IMR-90 (cell line): ENCODE measurements around the gene AXIN1. TPM values are rescaled to one million over a fixed set of nuclear protein-coding genes. Genes with fewer than 3 reads are reported as not detected.

Experiments
- ATAC-seq: fragments of 200-7000 bp; cut with Tn5 transposase; 2 replicates; pipeline ENCODE4 v1.9.1; 2020; ENCODE audit warnings: low read depth, mild to moderate bottlenecking, moderate library complexity
- BruUV-seq: library from RNA; stranded (reverse); fragments of 400-500 nt; replicated peaks from 2 replicates; lab custom pipeline; 2021; lab: Mats Ljungman, UMichigan
- CTCF ChIA-PET: fragments of 300-600 bp; formaldehyde crosslinking; extraction: SDS; loops from one replicate; lab custom pipeline; 2021; ENCODE audit warnings: antibody characterized with exemption; lab: Yijun Ruan, JAX
- POLR2A ChIA-PET: fragments of 300-600 bp; sonication (Branson Sonifier 250); formaldehyde crosslinking; loops from one replicate; lab custom pipeline; 2022; ENCODE audit warnings: antibody characterized with exemption; ENCODE audit not compliant: unreplicated experiment; lab: Charles Lee
- DNase-seq: peaks from one replicate; pipeline ENCODE4 v3.0.0; 2013
- H2AFZ ChIP-seq: replicated peaks from 2 replicates; pipeline ENCODE3; 2013; ENCODE audit warnings: low read length, mild to moderate bottlenecking; ENCODE audit not compliant: poor library complexity
- H2AK5ac ChIP-seq: 2 replicates; pipeline ENCODE4 v1.6.1; 2013; ENCODE audit warnings: low read depth, low read length, inconsistent platforms
- H2AK9ac ChIP-seq: replicated peaks from 2 replicates; pipeline ENCODE3; 2013; ENCODE audit warnings: mild to moderate bottlenecking, low read depth, low read length, moderate library complexity; ENCODE audit not compliant: poor library complexity
- H2BK120ac ChIP-seq: 2 replicates; pipeline ENCODE4 v1.6.1; 2013; ENCODE audit warnings: low read depth, low read length, inconsistent platforms
- H2BK15ac ChIP-seq: 3 replicates; pipeline ENCODE4 v1.6.1; 2013; ENCODE audit warnings: low read depth, low read length, inconsistent platforms
- H2BK20ac ChIP-seq: 2 replicates; pipeline ENCODE4 v1.6.1; 2013; ENCODE audit warnings: low read depth, mild to moderate bottlenecking, inconsistent platforms, low read length, moderate library complexity
- H2BK5ac ChIP-seq: 2 replicates; pipeline ENCODE4 v1.6.1; 2013; ENCODE audit warnings: mild to moderate bottlenecking, low read depth, low read length, inconsistent platforms; ENCODE audit not compliant: poor library complexity, severe bottlenecking
- H3K14ac ChIP-seq: replicated peaks from 2 replicates; pipeline ENCODE4 v1.6.1; 2013; ENCODE audit warnings: low read depth, low read length, inconsistent platforms
- H3K18ac ChIP-seq: 2 replicates; pipeline ENCODE4 v1.6.1; 2013; ENCODE audit warnings: low read depth, low read length, control low read depth
- H3K23ac ChIP-seq: 2 replicates; pipeline ENCODE4 v1.6.1; 2013; ENCODE audit warnings: low read depth, low read length, inconsistent platforms
- H3K27ac ChIP-seq: 2 replicates; pipeline ENCODE4 v1.5.1; 2013; ENCODE audit warnings: mild to moderate bottlenecking, control low read depth, low read length; ENCODE audit not compliant: insufficient read depth
- H3K27me3 ChIP-seq: 2 replicates; pipeline ENCODE4 v1.6.1; 2013; ENCODE audit warnings: low read length; ENCODE audit not compliant: control insufficient read depth, insufficient read depth
- H3K36me3 ChIP-seq: 2 replicates; pipeline ENCODE4 v1.6.1; 2013; ENCODE audit warnings: low read length, mixed read lengths; ENCODE audit not compliant: control insufficient read depth, insufficient read depth
- H3K4ac ChIP-seq: 2 replicates; pipeline ENCODE4 v1.6.1; 2013; ENCODE audit warnings: low read depth, low read length, inconsistent platforms
- H3K4me1 ChIP-seq: 2 replicates; pipeline ENCODE4 v1.6.1; 2013; ENCODE audit warnings: low read length, mixed read lengths; ENCODE audit not compliant: control insufficient read depth, insufficient read depth
- H3K4me2 ChIP-seq: 2 replicates; pipeline ENCODE4 v1.6.1; 2013; ENCODE audit warnings: low read depth, mild to moderate bottlenecking, control low read depth, low read length, moderate library complexity
- H3K4me3 ChIP-seq: 2 replicates; pipeline ENCODE4 v1.5.1; 2013; ENCODE audit warnings: low read depth, mild to moderate bottlenecking, control low read depth, low read length, moderate library complexity; ENCODE audit not compliant: insufficient read depth
- H3K56ac ChIP-seq: 2 replicates; pipeline ENCODE4 v1.6.1; 2013; ENCODE audit warnings: low read length, inconsistent platforms; ENCODE audit not compliant: insufficient read depth; ENCODE audit errors: extremely low read depth
- H3K79me1 ChIP-seq, 2 experiments: 2 replicates each; pipeline ENCODE4 v1.6.1; 2013; ENCODE audit warnings: low read length in 2 of 2, inconsistent platforms in 1 of 2, low read depth in 1 of 2
- H3K9ac ChIP-seq: 2 replicates; pipeline ENCODE4 v1.6.1; 2013; ENCODE audit warnings: low read depth, low read length, control low read depth
- H3K9me1 ChIP-seq: 2 replicates; pipeline ENCODE4 v1.6.1; 2013; ENCODE audit warnings: low read length, inconsistent platforms; ENCODE audit not compliant: insufficient read depth
- H3K9me3 ChIP-seq: 2 replicates; pipeline ENCODE4 v1.6.1; 2013; ENCODE audit warnings: low read length; ENCODE audit not compliant: control insufficient read depth, insufficient read depth
- H4K20me1 ChIP-seq: 2 replicates; pipeline ENCODE4 v1.6.1; 2013; ENCODE audit warnings: low read length, inconsistent platforms; ENCODE audit not compliant: insufficient read depth
- H4K5ac ChIP-seq: 2 replicates; pipeline ENCODE4 v1.6.1; 2013; ENCODE audit warnings: mild to moderate bottlenecking, low read depth, low read length, control low read depth
- H4K8ac ChIP-seq, 2 experiments: 2 replicates each; pipeline ENCODE4 v1.6.1; 2013; ENCODE audit warnings: low read depth in 2 of 2, low read length in 2 of 2, control low read depth in 1 of 2, inconsistent platforms in 1 of 2
- H4K91ac ChIP-seq: 2 replicates; pipeline ENCODE4 v1.6.1; 2013; ENCODE audit warnings: low read depth, low read length, inconsistent platforms; ENCODE audit not compliant: insufficient read depth
- CEBPB ChIP-seq: IDR thresholded peaks from 2 replicates; pipeline ENCODE4 v1.6.1; 2012; ENCODE audit warnings: low read depth, low read length, improper control_type of control experiment
- FOS ChIP-seq: fragments of 150-350 bp; IDR thresholded peaks from 2 replicates; pipeline ENCODE4 v1.6.1; 2016; ENCODE audit warnings: low read depth, low read length
- MAFK ChIP-seq: IDR thresholded peaks from 2 replicates; pipeline ENCODE4 v1.6.1; 2012; ENCODE audit warnings: low read depth, low read length, improper control_type of control experiment
- MAZ ChIP-seq: IDR thresholded peaks from 2 replicates; pipeline ENCODE4 v1.6.1; 2012; ENCODE audit warnings: low read depth, mild to moderate bottlenecking, low read length, improper control_type of control experiment, moderate library complexity, borderline replicate concordance
- MXI1 ChIP-seq: IDR thresholded peaks from 2 replicates; pipeline ENCODE4 v1.6.1; 2012; ENCODE audit warnings: low read depth, mild to moderate bottlenecking, low read length, moderate library complexity, borderline replicate concordance
- POLR2A ChIP-seq: IDR thresholded peaks from 2 replicates; pipeline ENCODE4 v1.6.1; 2012; ENCODE audit warnings: mild to moderate bottlenecking, low read depth, low read length
- RFX5 ChIP-seq: IDR thresholded peaks from 2 replicates; pipeline ENCODE4 v1.8.0; 2012; ENCODE audit warnings: low read depth, mild to moderate bottlenecking, low read length, moderate library complexity
- WGBS, 2 experiments: methylation state at CpG; one replicate each; pipeline versions ENCODE4 v1.1.5 to v1.1.7; 2013; ENCODE audit warnings: missing lambda C conversion rate in 2 of 2; ENCODE audit not compliant: insufficient read length in 1 of 2; ENCODE audit errors: extremely low coverage in 2 of 2; 5-methylcytosine and 5-hydroxymethylcytosine counted together
- dilution Hi-C: fragments of 300-500 bp; cut with HindIII; formaldehyde crosslinking; loops from one replicate; pipeline ENCODE4 v1.14.3; 2018; ENCODE audit warnings: low sequenced_read_pairs; ENCODE audit not compliant: unreplicated experiment
- in situ Hi-C: fragments of 300-500 bp; cut with MboI; formaldehyde crosslinking; loops from 3 replicates; pipeline ENCODE4 v1.14.3; 2019; ENCODE audit warnings: low sequenced_read_pairs, inconsistent platforms, mixed read lengths
- intact Hi-C: fragments of 100-400 bp; cut with micrococcal nuclease; formaldehyde crosslinking; loops from 2 replicates; pipeline ENCODE4 v1.10.0; 2022
- polyA plus RNA-seq, 3 experiments: library from polyadenylated mRNA; depleted of rRNA; stranded (reverse); fragments of >200 nt; gene quantifications; 2 replicates each; pipeline ENCODE4 v1.2.3, GENCODE V29; 2012; ENCODE audit warnings: low replicate concordance in 1 of 3
- total RNA-seq: library from RNA; depleted of rRNA; stranded (reverse); fragments of >200 nt; gene quantifications from 2 replicates; pipeline ENCODE4 v1.2.3, GENCODE V29; 2012
- TF ChIP-seq, protein P1 (sequence below): fragments of 150-350 bp; IDR thresholded peaks from 2 replicates; pipeline ENCODE4 v1.6.1; 2017; ENCODE audit warnings: mild to moderate bottlenecking, antibody characterized with exemption, low read length, low read depth
- TF ChIP-seq, protein P2 (sequence below): fragments of 150-350 bp; IDR thresholded peaks from 2 replicates; pipeline ENCODE4 v1.6.1; 2016; ENCODE audit warnings: low read depth, mild to moderate bottlenecking, low read length, moderate library complexity, borderline replicate concordance

AXIN1 gene
- total and polyA plus RNA-seq, 2 of the 4 experiments (the other 2 are of a cell fraction) = 10.9 to 14.2 TPM

DNA sequence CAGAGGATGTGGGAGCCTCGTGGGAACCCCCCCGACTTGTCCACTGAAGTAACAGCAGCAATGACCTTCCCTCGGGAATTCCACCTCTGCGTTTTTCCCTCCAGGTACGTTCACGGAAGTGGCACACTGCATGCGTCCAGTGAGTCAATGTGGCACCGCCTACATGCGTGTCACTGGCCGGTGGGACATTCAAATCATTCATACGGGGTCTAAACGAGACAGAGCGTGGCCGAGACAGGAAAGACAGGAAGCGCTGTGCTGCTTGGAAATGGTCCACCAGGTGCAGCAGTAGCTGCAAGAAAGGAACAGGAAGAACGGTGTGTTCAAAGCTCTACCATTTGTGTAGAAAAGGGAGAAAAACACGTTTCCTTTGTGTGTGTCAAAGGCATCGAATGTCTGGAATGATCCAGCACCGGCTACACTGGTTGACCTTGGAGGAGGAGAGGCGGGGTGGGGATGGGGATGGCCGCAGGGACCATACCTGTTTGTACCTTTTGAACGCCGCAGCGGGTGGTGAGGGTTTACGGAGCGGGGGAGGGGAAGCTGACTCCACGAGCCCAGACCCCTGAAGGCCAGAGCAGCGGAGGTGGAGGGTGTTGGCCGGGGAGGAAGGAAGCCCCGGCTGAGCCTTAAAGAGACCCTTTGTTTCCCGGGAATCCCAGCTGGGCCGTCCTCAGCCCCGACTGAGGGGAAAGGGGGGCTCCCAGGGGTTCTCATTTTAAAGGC, 31.0 kb upstream of the AXIN1 start (continued):
- TF ChIP-seq RFX5 = no peak

DNA sequence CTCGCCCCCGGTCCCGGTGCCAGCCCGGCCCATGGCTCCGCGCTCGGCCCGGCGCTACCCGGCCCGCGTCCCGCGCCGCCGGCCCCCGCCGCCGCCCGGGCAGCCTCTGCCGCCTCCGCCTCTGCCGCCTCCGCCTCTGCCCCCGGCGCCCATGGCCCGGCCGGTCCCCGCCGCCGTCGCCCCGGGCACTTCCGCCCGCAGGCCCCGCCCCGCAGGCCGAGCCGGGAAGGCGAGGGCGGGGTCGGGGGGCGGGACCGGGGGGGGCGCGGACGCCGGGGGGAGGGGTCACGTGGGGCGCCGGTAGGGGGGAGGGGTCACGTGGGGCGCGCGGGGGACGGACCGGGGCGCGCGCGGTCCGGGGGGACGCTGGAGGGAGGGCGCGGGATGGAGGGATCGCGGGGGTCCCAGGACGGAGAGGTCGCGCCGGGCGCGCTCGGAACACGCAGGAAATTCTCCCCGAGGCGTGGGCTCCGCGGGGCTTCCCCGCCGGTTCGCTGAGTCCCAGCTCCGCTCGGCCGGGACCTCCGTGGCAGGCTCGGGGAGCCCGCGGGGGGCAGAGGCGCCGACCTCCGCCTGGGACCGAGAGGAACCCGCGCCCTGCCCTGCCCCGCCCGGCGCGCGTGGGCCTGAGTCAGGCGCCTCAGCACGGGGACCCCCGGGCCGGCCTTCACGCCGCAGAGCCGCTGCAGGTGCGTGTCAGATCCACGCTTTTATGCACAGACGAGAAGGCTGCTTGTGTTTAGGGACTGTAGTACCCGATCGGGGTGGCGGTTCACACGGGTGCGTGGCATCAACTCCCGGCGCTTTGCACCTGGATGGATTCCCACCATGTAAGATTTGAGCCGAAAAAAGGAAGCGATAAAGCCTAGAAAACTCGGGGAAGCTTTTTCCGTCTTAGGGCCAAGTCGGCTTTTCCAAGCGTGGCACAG, 29.5 kb upstream of the AXIN1 start, which contains the start of gene PGAP6:
Gene PGAP6 (minus strand): TSS at position 190 of the 929 bp plus-strand sequence. CDS start 157 bp downstream, at position 33.
- in situ Hi-C loops (no loop called here), intact Hi-C loops (no loop called here), dilution Hi-C loops (no loop called here)
- 0 out of 2 replicates have a peak within 1 kb of the TSS, but pooled peaks have one; percentile 8 for H2BK120ac ChIP-seq
- peak within 1 kb of the TSS in 1 of 2 experiments; percentile 69; a peak in 1 of 4 replicates for H4K8ac ChIP-seq
- no peaks in the 10 kb centered on the region for H3K27me3 ChIP-seq
- no peak within 1 kb of the TSS for H3K18ac ChIP-seq
- H3K4me1 ChIP-seq = peaks cover 2% of the 10 kb centered on the region; the same call in 1 of the 2 replicates
- peak within 1 kb of the TSS; percentile 94 for H2AK9ac ChIP-seq
- TF ChIP-seq POLR2A = 0 out of 2 replicates have a peak, but pooled peaks have one; percentile 3
- TF ChIP-seq, protein P1, sequence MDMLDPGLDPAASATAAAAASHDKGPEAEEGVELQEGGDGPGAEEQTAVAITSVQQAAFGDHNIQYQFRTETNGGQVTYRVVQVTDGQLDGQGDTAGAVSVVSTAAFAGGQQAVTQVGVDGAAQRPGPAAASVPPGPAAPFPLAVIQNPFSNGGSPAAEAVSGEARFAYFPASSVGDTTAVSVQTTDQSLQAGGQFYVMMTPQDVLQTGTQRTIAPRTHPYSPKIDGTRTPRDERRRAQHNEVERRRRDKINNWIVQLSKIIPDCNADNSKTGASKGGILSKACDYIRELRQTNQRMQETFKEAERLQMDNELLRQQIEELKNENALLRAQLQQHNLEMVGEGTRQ = peak; percentile 63
- peak; percentile 32; the same call in 1 of the 2 replicates for TF ChIP-seq MXI1
- TF ChIP-seq MAFK = no peak
- TF ChIP-seq FOS = no peak
- TF ChIP-seq, protein P2, sequence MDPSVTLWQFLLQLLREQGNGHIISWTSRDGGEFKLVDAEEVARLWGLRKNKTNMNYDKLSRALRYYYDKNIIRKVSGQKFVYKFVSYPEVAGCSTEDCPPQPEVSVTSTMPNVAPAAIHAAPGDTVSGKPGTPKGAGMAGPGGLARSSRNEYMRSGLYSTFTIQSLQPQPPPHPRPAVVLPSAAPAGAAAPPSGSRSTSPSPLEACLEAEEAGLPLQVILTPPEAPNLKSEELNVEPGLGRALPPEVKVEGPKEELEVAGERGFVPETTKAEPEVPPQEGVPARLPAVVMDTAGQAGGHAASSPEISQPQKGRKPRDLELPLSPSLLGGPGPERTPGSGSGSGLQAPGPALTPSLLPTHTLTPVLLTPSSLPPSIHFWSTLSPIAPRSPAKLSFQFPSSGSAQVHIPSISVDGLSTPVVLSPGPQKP = no peak
- peak; percentile 44; the same call in 1 of the 2 replicates for TF ChIP-seq MAZ
- no peak for TF ChIP-seq CEBPB
- 0 out of 2 replicates have a peak, but pooled peaks cover 3% of the 10 kb centered on the region for H3K9me1 ChIP-seq
- H3K4me3 ChIP-seq = peak within 1 kb of the TSS; percentile 93
- peak within 1 kb of the TSS; percentile 99 for H3K4me2 ChIP-seq
- H3K23ac ChIP-seq = peak within 1 kb of the TSS; percentile 86
- no peak within 1 kb of the TSS; the same call in none of the 2 replicates for H3K56ac ChIP-seq
- H2BK5ac ChIP-seq = peak within 1 kb of the TSS; percentile 62
- peak within 1 kb of the TSS; percentile 65 for H3K4ac ChIP-seq
- peak within 1 kb of the TSS; percentile 91 for H3K9ac ChIP-seq
- H2BK15ac ChIP-seq = no peak within 1 kb of the TSS; the same call in 2 of the 3 replicates
- H3K9me3 ChIP-seq = no peaks in the 10 kb centered on the region
- peaks cover 3% of the 10 kb centered on the region for H3K36me3 ChIP-seq
- H4K91ac ChIP-seq = no peak within 1 kb of the TSS; the same call in 1 of the 2 replicates
- peak; percentile 33 for DNase-seq
- peaks cover 13 to 29% of the 10 kb centered on the region in 2 experiments; a peak in 3 of 4 replicates for H3K79me1 ChIP-seq
- H4K5ac ChIP-seq = peak within 1 kb of the TSS; percentile 39; the same call in 1 of the 2 replicates
- peak within 1 kb of the TSS; percentile 96 for H2AFZ ChIP-seq
- H3K27ac ChIP-seq = peak within 1 kb of the TSS; percentile 82
- ChIA-PET CTCF (no interaction called here), POLR2A (no interaction called here)
- no TSS peak for BruUV-seq
- WGBS, 2 experiments = 1% methylated on average over 43 of the region's 123 CpGs; no CpG with 5 or more reads in 1 of the 2 experiments
- H4K20me1 ChIP-seq = peaks cover 16% of the 10 kb centered on the region
- peak within 1 kb of the TSS; percentile 84 for H2AK5ac ChIP-seq
- peak within 1 kb of the TSS; percentile 68; the same call in 1 of the 2 replicates for H3K14ac ChIP-seq
- no peak within 1 kb of the TSS for H2BK20ac ChIP-seq
- peak; percentile 80 for ATAC-seq
